ENCODE results near the gene WDR45B.

The WDR45B gene

GRCh38 chr17:82629748-82630147, 18.5 kb downstream of the WDR45B start:
- DNase-seq (ENCODE audit: low spot score): no peak

DNA sequence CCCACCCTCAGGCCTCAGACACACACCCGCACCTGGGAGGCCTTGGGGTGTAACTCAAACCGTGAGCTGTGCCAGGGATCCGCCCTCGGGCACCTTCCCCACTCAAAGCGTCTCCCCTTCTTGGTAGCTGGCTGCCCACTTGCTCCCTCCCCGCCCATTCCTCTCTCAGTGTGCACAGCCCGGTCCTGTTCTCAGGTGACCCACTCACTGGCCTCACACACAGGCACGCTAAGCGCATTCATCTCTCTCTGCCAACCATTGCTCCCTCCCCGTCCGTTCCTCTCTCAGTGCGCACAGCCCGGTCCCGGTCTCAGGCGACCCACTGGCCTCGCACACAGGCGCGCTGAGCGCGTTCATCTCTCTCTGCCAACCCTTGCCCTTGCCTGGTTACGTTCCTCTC, 20.8 kb downstream of the WDR45B start:
- no peak for DNase-seq (ENCODE audit: low spot score)

GRCh38 chr17:82623707-82624106, 24.5 kb downstream of the WDR45B start:
- no peak for DNase-seq (ENCODE audit: low spot score)

DNA sequence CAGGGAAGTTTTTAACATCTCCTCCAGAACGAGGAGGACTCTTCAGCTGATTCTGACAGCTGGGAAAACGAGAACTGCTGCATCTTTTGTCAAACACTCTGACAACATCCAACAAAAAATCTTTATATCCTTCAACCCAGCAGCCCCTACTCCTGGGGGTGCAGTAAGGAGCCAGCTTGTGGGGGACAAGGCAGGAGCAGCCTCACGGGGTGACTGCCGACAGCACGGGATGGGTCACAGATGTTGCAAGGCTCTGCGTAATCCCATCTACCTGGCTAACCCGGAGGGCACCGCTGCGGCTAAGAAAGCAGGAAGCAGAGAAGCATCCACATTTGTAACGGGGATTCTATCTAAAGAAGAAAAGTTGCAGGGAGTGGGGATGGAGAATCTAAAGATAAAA, 28.6 kb downstream of the WDR45B start:
- no peak for DNase-seq (ENCODE audit: low spot score)

DNA sequence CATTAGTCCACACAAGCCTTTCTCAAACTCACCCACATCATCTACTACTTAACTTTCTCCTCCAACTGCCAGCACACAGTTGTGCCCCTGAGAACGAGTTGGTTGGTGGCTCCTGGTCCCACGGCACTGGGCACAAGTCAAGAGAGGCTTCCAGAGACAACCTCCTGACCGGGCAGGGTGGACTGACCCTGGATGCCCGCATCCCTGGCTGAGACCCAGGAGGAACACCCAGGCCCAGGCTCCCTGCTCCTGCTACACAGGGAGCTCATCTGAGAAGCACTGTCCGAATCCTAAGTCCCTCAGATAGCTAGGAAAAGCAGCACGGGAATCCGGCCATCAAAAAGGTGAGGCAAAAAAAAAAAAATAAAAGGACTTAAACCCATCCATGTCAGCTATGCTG, 29.0 kb downstream of the WDR45B start:
- DNase-seq (ENCODE audit: low spot score): no peak

DNA sequence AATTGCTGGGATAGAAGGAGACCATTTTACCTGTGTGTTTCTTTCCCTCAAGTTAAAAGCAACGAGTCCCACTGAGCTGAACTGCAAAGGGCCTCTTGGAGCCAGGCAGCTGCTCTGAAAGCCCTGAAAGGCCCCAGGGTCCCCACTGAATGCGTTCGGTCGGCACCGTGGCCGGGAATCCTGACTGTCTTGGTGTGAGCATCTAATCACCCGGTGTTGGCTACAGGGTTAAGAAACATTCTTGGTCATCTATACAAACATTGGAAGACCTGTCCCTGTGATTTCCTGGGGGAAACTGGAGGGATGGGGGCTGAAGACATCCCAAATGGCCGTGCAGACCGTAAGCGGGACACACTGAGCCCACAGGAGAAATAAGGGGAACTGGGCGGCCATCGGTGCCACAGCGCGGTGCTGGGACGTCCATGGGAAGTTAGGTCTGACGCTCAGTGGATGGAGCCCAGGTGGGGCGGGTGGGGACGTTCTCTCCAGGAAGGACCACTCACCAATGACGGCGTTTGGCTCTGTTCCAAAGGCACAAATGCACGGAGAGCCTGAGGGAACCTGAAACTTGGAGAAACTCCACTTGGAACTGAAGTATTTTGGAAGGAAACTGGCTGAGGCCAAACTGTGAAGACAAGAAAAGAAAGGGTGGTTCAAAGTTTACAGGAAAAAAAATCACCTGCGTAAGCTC, 32.1 kb downstream of the WDR45B start:
- DNase-seq (ENCODE audit: low spot score): no peak

DNA sequence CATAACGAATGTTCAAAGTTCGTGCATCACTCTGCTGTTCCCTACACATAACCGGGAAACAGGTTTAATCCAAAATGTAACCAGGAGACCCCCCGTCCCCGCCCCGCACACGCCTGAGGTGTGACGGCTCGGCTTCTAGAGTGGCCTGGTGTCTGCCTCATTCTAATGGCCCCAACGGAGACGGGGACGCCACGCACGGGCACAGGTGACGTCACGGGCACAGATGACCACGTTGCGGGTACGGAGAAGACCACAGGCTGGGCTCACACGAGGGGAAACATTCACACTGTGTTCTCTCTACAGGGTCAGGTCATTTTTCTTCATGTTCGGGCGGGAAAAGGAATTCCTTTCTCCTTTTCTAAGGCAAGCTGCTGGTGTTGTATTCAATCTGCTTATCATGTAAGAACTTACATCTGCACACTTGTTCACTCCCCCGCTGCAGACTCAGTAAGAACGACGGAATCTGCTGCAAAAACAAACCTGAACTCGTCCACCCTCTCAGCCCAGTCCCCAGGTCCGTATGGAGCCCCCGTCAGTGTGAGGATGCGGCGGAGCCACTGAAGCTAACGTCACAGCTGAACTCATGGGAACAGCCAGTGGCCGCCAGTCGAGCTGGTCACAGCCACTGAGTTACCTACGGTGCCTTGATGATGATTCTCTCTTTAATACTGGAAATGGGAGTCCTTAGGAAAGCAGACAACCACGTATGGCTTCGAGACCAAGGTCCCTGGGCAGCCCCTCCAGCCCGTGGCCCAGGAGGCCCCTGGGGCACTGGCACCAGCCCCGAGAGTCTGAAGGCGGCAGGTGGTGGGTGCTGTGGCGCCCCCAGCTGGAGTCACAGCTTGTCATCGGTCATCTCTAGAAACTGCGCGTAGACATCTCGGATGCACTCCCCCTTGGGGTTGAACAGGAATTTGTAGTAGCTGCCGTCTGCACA, 32.9 kb downstream of the WDR45B start:
- no peak for DNase-seq (ENCODE audit: low spot score)

DNA sequence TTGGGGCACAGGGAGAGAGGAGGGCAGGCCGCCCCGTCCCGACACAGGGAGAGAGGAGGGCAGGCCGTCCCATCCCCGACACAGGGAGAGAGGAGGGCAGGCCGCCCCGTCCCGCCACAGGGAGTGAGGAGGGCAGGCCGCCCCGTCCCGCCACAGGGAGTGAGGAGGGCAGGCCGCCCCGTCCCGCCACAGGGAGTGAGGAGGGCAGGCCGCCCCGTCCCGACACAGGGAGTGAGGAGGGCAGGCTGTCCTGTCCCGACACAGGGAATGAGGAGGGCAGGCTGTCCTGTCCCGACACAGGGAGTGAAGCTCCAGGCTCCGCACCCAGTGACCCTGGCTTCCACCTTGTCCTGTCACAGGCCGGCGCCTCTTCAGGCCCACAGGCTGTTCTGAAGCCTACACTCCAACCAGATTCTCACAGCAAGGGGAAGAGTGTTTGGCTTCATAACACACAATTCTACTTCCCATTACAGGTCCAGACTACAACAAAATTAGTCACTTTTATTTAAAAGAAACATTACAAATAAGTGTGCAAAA, 34.1 kb downstream of the WDR45B start:
- no peak for DNase-seq (ENCODE audit: low spot score)

DNA sequence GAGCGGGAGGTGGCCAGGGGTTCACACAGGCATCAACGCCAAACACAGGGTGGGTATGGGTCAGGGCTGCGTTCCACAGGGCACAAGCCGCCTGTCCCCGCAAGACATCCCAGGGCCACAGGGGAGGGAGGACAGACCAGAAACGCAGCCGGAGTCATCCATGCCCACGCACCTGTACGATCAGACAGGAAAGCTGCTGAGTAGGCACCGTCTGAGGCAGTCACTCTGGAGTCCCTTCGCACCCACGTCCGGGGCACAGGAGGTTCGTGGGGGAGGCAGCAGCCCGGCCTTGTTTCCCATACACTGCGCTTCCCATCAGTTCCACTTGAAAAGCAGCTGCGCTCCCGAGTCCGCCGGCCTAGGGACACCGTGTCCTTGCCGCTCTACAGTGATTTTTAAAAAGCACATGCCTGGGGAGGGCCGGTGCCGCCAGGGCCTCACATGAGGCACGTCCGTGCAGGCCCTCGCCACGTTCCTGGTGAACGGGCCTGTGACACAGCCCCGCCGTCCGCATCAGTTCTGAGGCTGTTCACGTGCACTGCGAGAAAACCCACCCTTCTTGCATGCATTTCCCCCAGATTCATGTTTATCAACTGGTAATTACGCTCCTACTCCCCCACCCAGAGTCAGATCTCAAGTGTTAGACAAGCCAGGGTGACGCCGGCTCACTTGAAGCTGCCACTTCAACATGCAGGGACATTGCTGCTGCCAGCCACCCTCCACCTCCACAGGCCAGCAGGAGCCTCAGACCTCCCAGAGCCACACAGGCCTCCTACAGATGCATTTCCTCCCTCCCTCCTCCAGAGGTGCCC, 34.8 kb downstream of the WDR45B start:
- DNase-seq (ENCODE audit: low spot score): no peak

DNA sequence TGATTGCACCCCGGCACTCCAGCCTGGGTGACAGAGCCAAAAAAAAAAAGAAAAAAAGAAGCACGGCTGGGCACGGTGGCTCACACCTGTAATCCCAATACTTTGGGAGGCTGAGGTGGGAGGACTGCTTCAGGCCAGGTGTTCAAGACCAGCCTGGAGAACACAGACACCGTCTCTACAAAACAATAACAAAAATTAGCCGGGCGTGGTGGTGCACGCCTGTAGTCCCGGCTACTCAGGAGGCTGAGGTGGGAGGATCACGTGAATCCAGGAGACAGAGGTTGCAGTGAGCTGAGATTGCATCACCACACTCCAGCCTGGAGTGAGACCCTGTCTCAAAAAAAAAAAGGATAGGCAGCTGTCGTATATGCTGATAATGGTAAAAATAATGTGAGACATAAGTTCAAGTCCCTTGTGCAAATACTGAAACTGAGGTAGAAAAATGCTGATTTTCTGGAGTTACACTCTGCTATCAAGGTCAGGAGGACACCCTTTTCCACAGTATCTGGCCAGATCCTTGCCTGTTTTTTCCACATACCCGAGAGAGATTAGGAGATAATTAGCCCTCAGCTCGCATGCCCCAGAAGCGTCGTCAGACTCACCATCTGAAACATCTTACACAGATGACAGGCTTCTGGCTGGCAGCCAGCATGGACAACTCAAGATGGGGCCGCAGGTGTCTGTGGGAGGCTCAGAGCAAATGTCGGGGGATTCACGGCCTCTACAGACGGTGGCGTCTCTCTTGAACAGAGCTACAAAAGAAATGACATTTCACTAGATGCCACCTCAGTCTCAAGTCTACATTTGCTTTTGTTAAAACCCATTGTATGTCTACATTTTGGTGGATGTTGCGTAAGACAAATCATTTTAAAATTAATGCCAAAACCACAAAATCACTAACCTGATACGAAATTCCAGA, 36.8 kb downstream of the WDR45B start:
- DNase-seq (ENCODE audit: low spot score): no peak

DNA sequence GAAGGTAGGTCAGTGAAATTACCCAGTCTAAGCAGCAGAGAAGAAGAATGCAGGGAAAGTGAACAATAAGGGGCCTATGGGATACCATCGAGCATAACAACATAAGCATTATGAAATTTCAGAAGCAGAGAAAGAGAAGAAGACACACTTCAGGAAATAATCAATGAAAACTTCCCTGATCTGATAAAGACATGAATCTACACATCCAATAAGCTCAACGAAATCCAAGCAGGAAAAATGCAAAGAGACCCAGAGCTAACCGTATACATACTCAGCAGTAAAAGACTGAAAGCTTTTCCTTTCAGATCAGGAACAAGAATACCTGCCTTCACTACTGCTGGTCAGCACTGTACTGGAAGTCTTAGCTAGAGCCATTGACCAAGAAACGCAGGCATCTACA, 38.6 kb downstream of the WDR45B start:
- DNase-seq (ENCODE audit: low spot score): no peak

DNA sequence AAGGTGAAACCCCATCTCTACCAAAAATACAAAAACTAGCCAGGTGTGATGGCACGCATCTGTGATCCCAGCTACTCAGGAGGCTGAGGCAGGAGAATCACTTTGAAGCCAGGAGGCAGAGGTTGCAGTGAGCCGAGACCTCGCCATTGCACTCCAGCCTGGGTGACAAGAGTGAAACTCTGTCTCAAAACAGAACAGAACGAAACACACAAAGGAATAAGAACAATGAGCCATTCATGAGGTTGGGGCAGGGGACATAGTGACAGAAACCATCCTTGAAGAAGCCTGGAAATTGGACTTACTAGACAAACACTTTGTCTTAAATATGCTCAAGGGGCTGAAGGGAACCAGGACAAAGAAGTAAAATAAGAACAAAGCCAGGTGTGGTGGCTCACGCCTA, 39.4 kb downstream of the WDR45B start:
- DNase-seq (ENCODE audit: low spot score): no peak

DNA sequence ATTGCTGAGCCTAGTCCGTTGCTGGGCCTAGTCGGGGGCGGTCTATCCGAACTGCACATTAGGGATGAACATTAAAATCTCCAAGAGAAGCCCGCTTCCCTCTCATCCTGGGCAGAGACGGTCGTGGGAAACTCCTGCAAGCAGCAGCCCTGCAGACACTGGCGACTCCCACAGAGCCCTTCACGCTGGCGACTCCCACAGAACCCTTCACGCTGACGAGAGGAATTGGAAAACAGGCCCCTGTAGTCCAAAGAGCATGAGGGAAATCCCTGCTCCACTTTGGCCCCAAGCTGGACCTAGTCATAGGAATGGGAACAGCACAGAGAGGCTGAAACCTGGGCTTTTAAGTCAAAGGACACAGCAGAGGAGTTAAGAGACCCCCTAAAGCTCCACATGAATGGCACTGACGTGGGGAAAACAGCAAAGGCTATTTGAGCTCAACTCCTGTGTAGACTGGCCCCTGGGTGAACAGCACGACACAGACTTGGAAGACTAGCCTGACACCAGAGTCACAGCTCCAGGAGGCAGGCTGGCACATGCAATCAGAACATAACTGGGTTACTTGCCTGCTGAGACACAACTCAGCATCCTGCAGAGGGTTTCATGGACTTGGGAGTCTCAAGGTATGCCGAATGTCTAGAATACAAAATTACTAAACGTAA, 42.2 kb downstream of the WDR45B start:
- DNase-seq (ENCODE audit: low spot score): no peak

GRCh38 chr17:82604532-82604931, 43.7 kb downstream of the WDR45B start:
- DNase-seq (ENCODE audit: low spot score): no peak

GRCh38 chr17:82603981-82604448, 44.2 kb downstream of the WDR45B start:
- peak; percentile 72 for DNase-seq (ENCODE audit: low spot score)

DNA sequence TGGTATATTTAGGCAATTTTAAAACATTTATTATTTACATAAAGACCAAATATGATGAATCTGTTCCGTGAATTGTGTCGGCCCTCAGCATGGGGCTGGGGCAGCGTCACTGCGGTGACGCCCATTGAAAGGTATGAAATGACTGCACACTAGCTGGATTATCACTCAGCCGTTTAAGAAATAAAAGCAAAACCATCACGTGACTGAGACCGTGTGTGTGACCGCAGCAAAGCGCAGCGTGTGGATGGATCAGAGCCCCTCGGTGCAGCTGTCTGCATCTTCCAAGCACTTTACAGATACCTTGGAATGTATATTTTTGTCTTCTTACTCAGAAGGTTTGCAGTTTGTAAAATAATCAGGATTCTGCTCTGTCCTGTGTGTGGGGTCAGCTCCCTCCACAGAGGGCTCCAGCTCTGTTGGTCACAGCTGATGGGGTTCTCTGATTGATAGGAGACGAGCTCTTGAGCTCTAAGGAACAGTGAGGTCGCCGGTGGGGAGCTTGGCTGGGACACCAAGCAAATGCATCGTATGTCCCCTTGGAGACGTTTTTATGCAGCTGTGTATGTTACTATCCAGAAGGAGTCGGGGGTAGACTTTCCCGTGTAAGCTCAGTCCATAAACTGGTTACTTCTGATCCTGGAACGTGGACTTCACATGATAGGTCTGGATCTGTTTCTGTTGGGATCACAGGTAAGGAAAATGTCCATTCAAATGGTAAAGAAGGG, 45.1 kb downstream of the WDR45B start:
- no peak for DNase-seq (ENCODE audit: low spot score)

DNA sequence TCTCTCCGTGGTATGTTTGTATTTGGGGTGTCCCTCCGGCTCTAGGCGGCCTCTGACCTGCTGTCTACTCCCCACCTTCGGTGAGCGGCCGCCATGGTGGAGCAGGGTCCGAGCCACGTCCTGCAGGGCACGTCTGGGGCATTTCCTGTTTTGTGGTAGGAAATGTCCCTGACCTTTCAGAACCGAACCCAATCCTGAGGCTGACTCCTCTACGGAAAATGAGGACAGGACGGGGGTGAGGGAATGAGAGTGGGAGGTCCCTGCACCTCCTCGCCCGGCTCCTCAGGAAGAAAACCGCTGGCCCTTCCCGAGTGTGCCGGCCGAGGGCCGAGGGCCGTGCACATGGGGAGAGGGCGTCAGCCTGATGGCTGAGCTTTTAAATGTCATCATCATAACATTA, 45.8 kb downstream of the WDR45B start:
- no peak for DNase-seq (ENCODE audit: low spot score)

DNA sequence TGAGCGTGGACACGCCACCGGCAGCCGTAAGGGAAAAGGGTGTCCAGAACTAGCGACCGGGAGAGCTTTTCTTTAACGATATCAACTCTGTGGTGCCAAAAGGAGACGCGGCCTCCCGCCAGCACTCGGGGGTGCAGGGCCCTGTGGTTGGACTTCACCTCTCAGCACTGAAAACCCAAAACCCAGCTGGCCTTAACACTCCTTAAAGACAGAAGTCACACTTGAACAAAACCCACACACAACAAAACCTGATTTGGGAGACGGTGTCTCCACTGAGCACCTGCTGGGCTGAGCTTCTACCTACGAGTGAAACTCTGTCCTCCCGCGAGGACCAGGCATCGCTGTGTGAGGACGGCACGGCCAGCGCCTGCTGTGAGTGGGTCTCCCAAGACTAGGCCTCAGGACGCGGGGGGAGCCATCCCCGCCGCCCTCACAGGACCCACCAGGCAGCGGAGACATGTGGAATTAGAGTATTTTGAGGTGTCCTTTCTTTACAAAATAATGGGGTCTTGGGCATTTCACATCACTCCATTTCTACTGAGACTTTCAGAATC, 46.7 kb downstream of the WDR45B start:
- no peak for DNase-seq (ENCODE audit: low spot score)

DNA sequence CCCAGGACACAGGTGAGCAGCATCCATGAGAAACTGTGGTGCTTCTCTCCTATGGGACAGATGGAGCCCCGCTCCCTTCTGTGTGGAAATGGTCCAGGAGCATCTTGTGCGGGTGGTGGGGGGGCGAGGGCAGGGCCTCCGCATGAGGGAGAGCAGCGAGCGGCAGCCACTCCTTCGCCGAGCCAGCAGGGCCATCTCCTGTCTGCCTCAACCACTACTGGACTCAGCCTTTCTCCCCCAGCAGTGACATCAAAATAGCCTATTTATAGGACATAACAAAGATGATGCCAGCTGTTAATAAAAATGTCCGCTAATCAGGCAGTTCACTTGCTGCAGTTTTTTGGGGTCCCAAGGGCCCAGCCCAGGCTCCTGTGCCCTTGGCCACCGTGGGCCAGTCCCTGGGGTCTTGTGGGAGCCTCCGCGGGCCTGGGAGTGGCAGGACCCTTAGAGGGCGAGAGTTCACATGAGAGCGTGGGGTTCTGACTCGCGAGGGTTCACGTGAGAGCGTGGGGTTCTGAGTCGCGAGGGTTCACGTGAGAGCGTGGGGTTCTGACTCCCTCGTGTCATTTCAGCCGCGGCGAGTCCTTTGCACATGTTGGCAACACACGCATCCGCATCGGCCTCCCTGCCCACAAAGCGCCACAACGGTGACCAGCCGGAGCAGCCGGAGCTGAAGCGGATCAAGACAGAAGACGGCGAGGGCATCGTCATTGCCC, 47.4 kb downstream of the WDR45B start:
- no peak for DNase-seq (ENCODE audit: low spot score)

Data from hepatic stellate cell (primary cell).